ENCODE results near the gene ABCB9.

The ABCB9 gene

DNA sequence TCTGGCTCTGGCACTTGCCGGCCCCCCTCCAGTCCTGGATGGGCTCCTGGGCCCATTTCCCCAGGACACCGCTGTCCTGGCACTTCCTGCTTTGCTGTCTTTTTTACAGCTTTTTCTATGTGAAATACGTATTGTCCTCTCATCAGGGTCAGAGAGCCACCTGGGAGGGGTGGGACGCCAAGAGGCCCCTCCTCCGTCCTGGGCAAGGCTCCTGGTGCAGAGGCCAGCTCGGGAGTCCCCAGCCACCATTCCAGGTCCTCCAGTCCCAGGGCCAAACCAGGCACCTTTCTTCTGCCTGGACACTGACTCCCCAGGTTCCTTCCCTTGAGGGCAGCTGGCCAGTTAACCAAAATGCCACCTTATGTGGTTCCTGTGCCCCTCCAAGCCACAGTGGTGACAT lies 37.0 kb upstream of the ABCB9 start:
- Histone ChIP-seq H3K4me1 (ENCODE audit: control insufficient read depth in 1 of 2, insufficient read depth in 2 of 2, low read length in 2 of 2) (no peaks in the 10 kb centered on the region), H3K4me3 (ENCODE audit: low read depth in 1 of 2, low read length in 2 of 2) (no peak overlapping the region), H3K27me3 (ENCODE audit: control insufficient read depth in 1 of 2, insufficient read depth in 2 of 2, low read length in 2 of 2) (no peaks in the 10 kb centered on the region), H3K27ac (ENCODE audit: low read depth, low read length) (no peak overlapping the region), H3K9ac (ENCODE audit: low read depth in 1 of 2, low read length in 2 of 2) (no peak overlapping the region), H3K36me3 (ENCODE audit: control insufficient read depth in 1 of 2, insufficient read depth in 2 of 2, low read length in 2 of 2) (peaks cover 4 to 39% of the 10 kb centered on the region in 2 donors), H3K9me3 (ENCODE audit: control insufficient read depth in 1 of 2, low read length in 2 of 2) (no peaks in the 10 kb centered on the region)

DNA sequence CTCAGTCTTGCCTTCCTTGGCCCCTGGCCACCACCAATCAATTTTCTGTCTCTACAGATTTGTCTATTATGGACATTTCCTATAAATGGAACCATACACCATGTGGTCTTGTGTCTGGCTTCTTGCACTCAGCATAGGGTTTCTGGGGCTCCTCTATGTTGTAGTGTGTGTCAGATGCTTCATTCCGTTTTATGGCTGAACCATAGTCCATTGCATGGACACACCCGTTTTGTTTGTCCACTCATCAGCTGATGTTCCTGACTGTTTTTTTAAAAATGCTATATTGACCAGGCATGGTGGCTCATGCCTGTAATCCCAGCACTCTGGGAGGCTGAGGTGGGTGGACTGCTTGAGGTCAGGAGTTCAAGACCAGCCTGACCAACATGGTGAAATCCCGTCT lies 35.2 kb upstream of the ABCB9 start:
- Histone ChIP-seq H3K4me3 (ENCODE audit: low read depth in 1 of 2, low read length in 2 of 2) (no peak overlapping the region), H3K36me3 (ENCODE audit: control insufficient read depth in 1 of 2, insufficient read depth in 2 of 2, low read length in 2 of 2) (peaks cover 4 to 33% of the 10 kb centered on the region in 2 donors)

GRCh38 chr12:123000578-123000977 lies 34.3 kb upstream of the ABCB9 start:
- peaks cover 4 to 5% of the 10 kb centered on the region in 2 donors for H3K4me1 ChIP-seq (ENCODE audit: control insufficient read depth in 1 of 2, insufficient read depth in 2 of 2, low read length in 2 of 2)
- H3K9me3 ChIP-seq (ENCODE audit: control insufficient read depth in 1 of 2, low read length in 2 of 2): no peaks in the 10 kb centered on the region
- H3K27me3 ChIP-seq (ENCODE audit: control insufficient read depth in 1 of 2, insufficient read depth in 2 of 2, low read length in 2 of 2): no peaks in the 10 kb centered on the region
- H3K36me3 ChIP-seq (ENCODE audit: control insufficient read depth in 1 of 2, insufficient read depth in 2 of 2, low read length in 2 of 2): peaks cover 4 to 33% of the 10 kb centered on the region in 2 donors
- H3K27ac ChIP-seq (ENCODE audit: low read depth, low read length): no peak overlapping the region
- no peak overlapping the region for H3K9ac ChIP-seq (ENCODE audit: low read depth in 1 of 2, low read length in 2 of 2)
- H3K4me3 ChIP-seq (ENCODE audit: low read depth in 1 of 2, low read length in 2 of 2): no peak overlapping the region

More for the DNA sequence above, 35.2 kb upstream of the ABCB9 start:
- no peaks in the 10 kb centered on the region for H3K9me3 ChIP-seq (ENCODE audit: control insufficient read depth in 1 of 2, low read length in 2 of 2)
- H3K27me3 ChIP-seq (ENCODE audit: control insufficient read depth in 1 of 2, insufficient read depth in 2 of 2, low read length in 2 of 2): no peaks in the 10 kb centered on the region
- no peak overlapping the region for H3K27ac ChIP-seq (ENCODE audit: low read depth, low read length)
- H3K9ac ChIP-seq (ENCODE audit: low read depth in 1 of 2, low read length in 2 of 2): no peak overlapping the region
- H3K4me1 ChIP-seq (ENCODE audit: control insufficient read depth in 1 of 2, insufficient read depth in 2 of 2, low read length in 2 of 2): no peaks in the 10 kb centered on the region

DNA sequence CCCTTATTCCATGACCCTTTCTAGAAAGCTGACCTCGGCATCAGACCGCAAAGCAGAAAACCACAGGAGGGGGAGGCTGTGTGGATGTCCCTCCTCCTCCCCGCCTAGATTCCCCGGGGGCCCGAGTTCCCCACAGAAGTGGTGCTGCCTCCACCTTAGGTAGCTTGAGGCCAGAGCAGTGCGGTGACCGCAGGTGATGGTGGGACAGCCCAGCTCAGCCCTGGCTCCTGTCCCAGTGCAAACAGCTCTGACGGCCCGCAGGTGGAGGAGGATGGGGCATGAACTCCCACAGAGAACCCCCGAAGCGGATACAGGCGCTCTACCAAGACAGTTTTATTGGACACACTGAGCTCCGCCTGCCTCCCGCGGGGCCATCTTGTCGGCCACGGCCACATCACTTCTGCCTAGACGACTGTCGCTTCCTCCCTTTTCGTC lies 33.7 kb upstream of the ABCB9 start:
- Histone ChIP-seq H3K27ac (ENCODE audit: low read depth, low read length) (no peak overlapping the region), H3K9ac (ENCODE audit: low read depth in 1 of 2, low read length in 2 of 2) (no peak overlapping the region), H3K4me1 (ENCODE audit: control insufficient read depth in 1 of 2, insufficient read depth in 2 of 2, low read length in 2 of 2) (peaks cover 4 to 7% of the 10 kb centered on the region in 2 donors), H3K27me3 (ENCODE audit: control insufficient read depth in 1 of 2, insufficient read depth in 2 of 2, low read length in 2 of 2) (no peaks in the 10 kb centered on the region), H3K4me3 (ENCODE audit: low read depth in 1 of 2, low read length in 2 of 2) (no peak overlapping the region), H3K9me3 (ENCODE audit: control insufficient read depth in 1 of 2, low read length in 2 of 2) (no peaks in the 10 kb centered on the region), H3K36me3 (ENCODE audit: control insufficient read depth in 1 of 2, insufficient read depth in 2 of 2, low read length in 2 of 2) (peaks cover 4 to 30% of the 10 kb centered on the region in 2 donors)

DNA sequence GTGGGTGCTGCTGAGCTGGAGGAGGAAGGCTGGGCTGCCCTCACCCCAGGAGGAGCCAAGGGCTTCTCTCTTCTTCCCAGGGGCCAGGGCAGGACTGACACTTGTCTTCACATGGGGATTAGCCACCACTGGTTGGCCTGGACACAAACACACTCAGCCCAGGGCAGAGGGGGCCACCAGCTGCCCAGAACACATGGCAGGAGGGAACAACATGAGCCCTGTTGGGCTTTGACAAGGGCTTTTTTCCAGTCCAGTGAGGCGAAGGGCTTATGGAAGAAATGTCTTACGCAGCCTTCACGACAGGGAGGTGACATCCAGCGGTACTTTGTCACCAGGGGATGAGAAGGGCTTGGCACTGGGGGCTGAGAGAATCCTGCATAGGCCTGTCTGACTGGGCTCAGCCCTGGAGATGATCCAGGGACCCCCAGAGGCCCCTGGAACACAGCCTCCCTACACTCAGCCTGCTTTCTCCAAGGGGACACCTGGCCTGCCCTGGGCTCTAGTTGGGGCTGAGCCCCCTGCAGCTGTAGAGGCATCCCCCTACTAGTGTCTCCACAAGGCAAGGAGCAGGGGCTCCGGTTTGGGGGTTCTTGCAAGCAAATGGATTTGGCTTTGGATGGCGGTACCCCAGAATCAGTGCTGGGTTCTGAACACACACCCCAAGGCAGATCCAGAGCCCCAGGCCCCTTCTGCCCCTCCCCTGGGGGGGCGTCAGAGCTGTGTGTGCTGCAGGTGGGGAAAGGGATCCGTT lies 33.1 kb upstream of the ABCB9 start:
- Histone ChIP-seq H3K36me3 (ENCODE audit: control insufficient read depth in 1 of 2, insufficient read depth in 2 of 2, low read length in 2 of 2) (peaks cover 2 to 24% of the 10 kb centered on the region in 2 donors), H3K4me1 (ENCODE audit: control insufficient read depth in 1 of 2, insufficient read depth in 2 of 2, low read length in 2 of 2) (peaks cover 4 to 7% of the 10 kb centered on the region in 2 donors), H3K4me3 (ENCODE audit: low read depth in 1 of 2, low read length in 2 of 2) (no peak overlapping the region), H3K9ac (ENCODE audit: low read depth in 1 of 2, low read length in 2 of 2) (no peak overlapping the region), H3K27ac (ENCODE audit: low read depth, low read length) (no peak overlapping the region), H3K27me3 (ENCODE audit: control insufficient read depth in 1 of 2, insufficient read depth in 2 of 2, low read length in 2 of 2) (no peaks in the 10 kb centered on the region), H3K9me3 (ENCODE audit: control insufficient read depth in 1 of 2, low read length in 2 of 2) (no peaks in the 10 kb centered on the region)

DNA sequence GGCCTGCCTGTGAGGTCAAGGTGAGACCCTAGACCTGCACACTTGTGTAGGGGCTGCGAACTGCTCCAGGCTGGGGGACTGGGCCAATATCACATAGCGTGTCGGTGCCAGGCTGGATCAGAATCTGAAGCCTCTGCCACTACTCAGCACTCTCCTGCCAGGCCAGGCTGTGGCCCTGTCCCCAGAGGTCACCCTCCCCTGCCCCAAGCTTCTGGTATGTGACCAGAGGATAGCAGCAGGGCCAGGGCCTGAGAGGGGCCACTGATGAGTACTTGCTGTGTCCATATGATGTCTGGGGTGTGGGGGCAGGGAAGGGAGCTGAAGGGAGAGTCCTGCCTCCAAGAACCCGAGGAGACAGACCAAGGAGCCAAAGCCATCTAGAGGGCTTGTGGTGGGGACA lies 32.1 kb upstream of the ABCB9 start:
- no peaks in the 10 kb centered on the region for H3K9me3 ChIP-seq (ENCODE audit: control insufficient read depth in 1 of 2, low read length in 2 of 2)
- no peak overlapping the region for H3K27ac ChIP-seq (ENCODE audit: low read depth, low read length)
- H3K4me1 ChIP-seq (ENCODE audit: control insufficient read depth in 1 of 2, insufficient read depth in 2 of 2, low read length in 2 of 2): peaks cover 10% of the 10 kb centered on the region in 2 donors
- H3K27me3 ChIP-seq (ENCODE audit: control insufficient read depth in 1 of 2, insufficient read depth in 2 of 2, low read length in 2 of 2): no peaks in the 10 kb centered on the region
- no peak overlapping the region for H3K4me3 ChIP-seq (ENCODE audit: low read depth in 1 of 2, low read length in 2 of 2)
- no peak overlapping the region for H3K9ac ChIP-seq (ENCODE audit: low read depth in 1 of 2, low read length in 2 of 2)
- peaks cover 0 to 23% of the 10 kb centered on the region in 2 donors for H3K36me3 ChIP-seq (ENCODE audit: control insufficient read depth in 1 of 2, insufficient read depth in 2 of 2, low read length in 2 of 2)

GRCh38 chr12:122997343-122998250 lies 31.3 kb upstream of the ABCB9 start:
- Histone ChIP-seq H3K9ac (ENCODE audit: low read depth in 1 of 2, low read length in 2 of 2) (no peak overlapping the region), H3K9me3 (ENCODE audit: control insufficient read depth in 1 of 2, low read length in 2 of 2) (no peaks in the 10 kb centered on the region), H3K27ac (ENCODE audit: low read depth, low read length) (no peak overlapping the region), H3K27me3 (ENCODE audit: control insufficient read depth in 1 of 2, insufficient read depth in 2 of 2, low read length in 2 of 2) (no peaks in the 10 kb centered on the region), H3K4me1 (ENCODE audit: control insufficient read depth in 1 of 2, insufficient read depth in 2 of 2, low read length in 2 of 2) (peaks cover 14 to 15% of the 10 kb centered on the region in 2 donors), H3K4me3 (ENCODE audit: low read depth in 1 of 2, low read length in 2 of 2) (no peak overlapping the region), H3K36me3 (ENCODE audit: control insufficient read depth in 1 of 2, insufficient read depth in 2 of 2, low read length in 2 of 2) (peaks cover 0 to 23% of the 10 kb centered on the region in 2 donors)

GRCh38 chr12:122996621-122997342 lies 30.5 kb upstream of the ABCB9 start:
- Histone ChIP-seq H3K4me1 (ENCODE audit: control insufficient read depth in 1 of 2, insufficient read depth in 2 of 2, low read length in 2 of 2) (peaks cover 14 to 15% of the 10 kb centered on the region in 2 donors), H3K27ac (ENCODE audit: low read depth, low read length) (no peak overlapping the region), H3K36me3 (ENCODE audit: control insufficient read depth in 1 of 2, insufficient read depth in 2 of 2, low read length in 2 of 2) (peaks cover 0 to 23% of the 10 kb centered on the region in 2 donors), H3K9ac (ENCODE audit: low read depth in 1 of 2, low read length in 2 of 2) (no peak overlapping the region), H3K27me3 (ENCODE audit: control insufficient read depth in 1 of 2, insufficient read depth in 2 of 2, low read length in 2 of 2) (no peaks in the 10 kb centered on the region), H3K4me3 (ENCODE audit: low read depth in 1 of 2, low read length in 2 of 2) (no peak overlapping the region), H3K9me3 (ENCODE audit: control insufficient read depth in 1 of 2, low read length in 2 of 2) (no peaks in the 10 kb centered on the region)

DNA sequence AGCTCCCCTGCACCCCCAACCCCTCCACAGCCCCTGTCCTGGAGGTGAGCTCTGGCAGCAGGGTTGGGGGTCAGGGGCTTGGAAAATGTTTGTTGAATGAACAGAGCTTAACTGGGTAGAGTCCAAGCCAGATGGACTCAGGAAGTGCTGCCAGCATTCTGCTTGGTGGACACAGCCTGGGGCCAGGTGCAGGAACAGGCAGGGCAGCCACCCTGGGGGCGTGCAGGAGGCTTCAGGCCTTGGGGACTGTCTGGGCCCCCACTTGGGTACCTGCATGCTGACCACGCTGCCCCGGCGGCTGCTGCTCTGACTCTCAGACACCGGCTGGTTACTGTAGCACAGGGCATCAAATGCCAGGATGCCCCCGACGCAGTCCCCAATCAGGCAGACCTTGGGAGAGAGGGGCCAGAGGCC lies 29.9 kb upstream of the ABCB9 start:
- no peak overlapping the region for H3K4me3 ChIP-seq (ENCODE audit: low read depth in 1 of 2, low read length in 2 of 2)
- H3K4me1 ChIP-seq (ENCODE audit: control insufficient read depth in 1 of 2, insufficient read depth in 2 of 2, low read length in 2 of 2): peaks cover 14 to 15% of the 10 kb centered on the region in 2 donors
- no peaks in the 10 kb centered on the region for H3K27me3 ChIP-seq (ENCODE audit: control insufficient read depth in 1 of 2, insufficient read depth in 2 of 2, low read length in 2 of 2)
- H3K9ac ChIP-seq (ENCODE audit: low read depth in 1 of 2, low read length in 2 of 2): no peak overlapping the region
- peaks cover 0 to 22% of the 10 kb centered on the region in 2 donors for H3K36me3 ChIP-seq (ENCODE audit: control insufficient read depth in 1 of 2, insufficient read depth in 2 of 2, low read length in 2 of 2)
- H3K27ac ChIP-seq (ENCODE audit: low read depth, low read length): no peak overlapping the region
- H3K9me3 ChIP-seq (ENCODE audit: control insufficient read depth in 1 of 2, low read length in 2 of 2): no peaks in the 10 kb centered on the region

All from duodenal mucosa (tissue), 2 donors.